Muscle of arm (tissue), 12 donors: Measurements from ENCODE around the gene RGS5. TPM values are rescaled to one million over a fixed set of nuclear protein-coding genes. Genes with fewer than 3 reads are reported as not detected.

ENCODE experiments used
- DNase-seq: peaks from one replicate; pipeline ENCODE4 v3.0.0-alpha.2; 2013
- polyA plus RNA-seq, 12 donors: library from polyadenylated mRNA; unstranded; fragments of 120-200 nt; gene quantifications; one replicate each; pipeline ENCODE4 v1.2.1, GENCODE V29; 2013; ENCODE audit not compliant: insufficient read length in 12 of 12

RGS5 gene
- polyA plus RNA-seq, 12 donors: 29.0 to 59.6 (median 40.5) TPM; not detected in 1

GRCh38 chr1:163155606-163156005 lies 47.1 kb downstream of the RGS5 start:
- DNase-seq: no peak

GRCh38 chr1:163148911-163149310 lies 53.8 kb downstream of the RGS5 start:
- DNase-seq: no peak

- no peak for DNase-seq
Observed at GRCh38 chr1:163147019-163147418, 55.7 kb downstream of the RGS5 start.

- DNase-seq: no peak
Observed at GRCh38 chr1:163145435-163145834, 57.3 kb downstream of the RGS5 start.

GRCh38 chr1:163144418-163144817 lies 58.3 kb downstream of the RGS5 start:
- DNase-seq: no peak

DNA sequence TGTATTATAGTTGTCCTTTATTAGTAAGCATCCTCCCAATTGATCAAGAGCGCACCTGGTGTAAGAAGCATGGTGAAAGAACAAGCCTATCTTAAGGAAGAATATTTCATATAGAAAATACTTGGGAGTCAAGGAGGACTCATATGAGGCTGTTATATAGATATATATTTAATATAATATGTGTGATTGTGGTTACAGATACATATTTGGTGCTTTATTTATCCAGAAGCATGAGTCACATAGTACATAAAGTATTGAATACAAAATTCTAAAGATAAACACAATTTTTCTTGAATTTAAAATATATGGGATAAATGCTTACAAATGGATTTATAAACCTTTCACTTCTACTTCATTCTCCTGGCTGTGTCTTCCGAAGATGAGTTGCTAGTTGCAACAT lies 60.6 kb downstream of the RGS5 start:
- DNase-seq: no peak

DNA sequence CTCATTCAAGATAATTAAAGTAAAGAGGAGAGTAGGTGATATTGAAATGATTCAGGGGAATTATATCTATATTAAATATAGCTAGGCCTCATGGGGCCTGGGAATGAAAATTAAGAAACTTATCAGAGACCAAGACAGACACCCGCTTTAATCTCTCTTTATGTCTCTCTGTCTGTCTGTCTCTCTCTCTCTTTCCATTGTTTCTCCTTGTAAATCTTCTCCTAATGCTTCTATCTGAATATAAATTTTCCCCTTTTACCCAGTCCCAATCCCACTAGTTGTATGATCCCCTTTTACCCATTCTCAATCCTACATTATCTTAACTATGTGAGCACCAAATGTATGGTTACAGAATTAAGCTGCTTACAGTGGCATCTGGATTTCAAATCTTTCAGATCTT lies 61.2 kb downstream of the RGS5 start:
- DNase-seq: no peak

DNA sequence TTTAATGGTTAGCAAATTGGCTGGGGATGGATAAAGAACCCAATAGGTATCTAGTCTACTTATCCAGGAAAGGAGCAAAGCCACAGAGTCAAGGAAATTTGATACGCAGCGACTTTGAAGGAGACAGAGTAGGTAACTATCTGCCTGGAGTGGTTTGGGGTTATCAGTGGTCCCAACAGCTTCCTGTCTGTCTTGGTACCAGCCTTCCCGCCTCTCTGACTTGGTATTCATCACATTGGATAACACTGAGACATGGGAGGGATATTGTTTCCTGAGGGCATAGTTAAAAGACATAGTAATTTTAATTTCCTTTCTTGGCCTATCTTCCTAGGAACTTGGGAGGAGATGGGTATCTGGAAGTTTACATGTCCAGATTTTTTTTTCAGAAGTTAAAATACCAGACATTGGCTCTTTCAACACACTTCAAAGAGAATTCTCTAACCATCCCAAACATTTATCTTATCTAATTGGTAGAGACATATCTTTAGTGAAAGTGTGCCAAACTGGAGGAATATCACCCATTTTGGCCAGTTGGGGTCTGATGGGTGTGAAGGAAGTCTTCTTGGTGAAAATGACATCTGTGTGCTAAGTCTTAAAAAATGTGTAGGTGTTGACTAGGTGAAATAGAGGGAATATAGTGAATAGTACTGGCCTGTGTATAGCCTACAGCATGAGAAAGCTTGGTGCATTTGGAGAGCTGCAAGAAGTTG lies 65.0 kb downstream of the RGS5 start:
- no peak for DNase-seq

- no peak for DNase-seq
Observed at GRCh38 chr1:163131981-163132380, 70.7 kb downstream of the RGS5 start.

GRCh38 chr1:163130225-163130856 lies 72.4 kb downstream of the RGS5 start:
- DNase-seq: no peak

DNA sequence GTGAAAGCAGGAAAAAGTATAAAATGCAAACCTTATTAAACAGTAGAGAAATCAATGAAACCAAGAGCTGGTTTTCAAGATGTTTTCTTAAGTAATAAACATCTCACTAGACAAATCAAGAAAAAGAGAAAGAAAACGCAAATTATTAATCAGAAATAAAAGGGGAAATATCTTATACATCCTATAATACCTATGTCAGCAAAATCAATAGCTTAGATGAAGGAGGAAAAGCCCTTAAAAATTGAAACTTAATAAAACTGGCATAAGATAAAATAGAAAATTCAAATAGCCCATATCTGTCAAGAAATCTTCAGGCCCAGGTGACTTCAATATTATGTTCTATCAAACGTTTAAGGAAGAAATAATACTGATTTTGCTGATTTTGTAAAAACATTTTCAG lies 74.4 kb downstream of the RGS5 start:
- DNase-seq: no peak

- no peak for DNase-seq
Observed at GRCh38 chr1:163124812-163125211, 77.9 kb downstream of the RGS5 start.

- no peak for DNase-seq
Observed at GRCh38 chr1:163120372-163120771, 82.3 kb downstream of the RGS5 start.

DNA sequence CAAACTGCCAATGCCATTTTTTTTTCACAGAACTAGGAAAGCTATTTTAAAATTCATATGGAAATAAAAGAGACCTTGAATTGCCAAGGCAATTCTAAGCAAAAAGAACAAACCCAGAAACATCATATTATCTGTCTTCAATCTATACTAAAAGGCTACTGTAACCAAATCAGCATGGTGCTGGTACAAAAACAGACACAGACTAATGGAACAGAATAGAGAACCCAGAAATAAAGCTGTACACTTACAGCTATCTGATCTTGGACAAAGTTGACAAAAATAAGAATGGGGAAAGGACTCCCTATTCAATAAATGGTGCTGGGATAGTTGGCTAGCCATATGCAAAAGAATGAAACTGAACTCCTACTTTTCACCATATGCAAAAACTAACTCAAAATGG lies 83.0 kb downstream of the RGS5 start:
- DNase-seq: no peak

GRCh38 chr1:163115887-163116286 lies 86.8 kb downstream of the RGS5 start:
- no peak for DNase-seq

DNA sequence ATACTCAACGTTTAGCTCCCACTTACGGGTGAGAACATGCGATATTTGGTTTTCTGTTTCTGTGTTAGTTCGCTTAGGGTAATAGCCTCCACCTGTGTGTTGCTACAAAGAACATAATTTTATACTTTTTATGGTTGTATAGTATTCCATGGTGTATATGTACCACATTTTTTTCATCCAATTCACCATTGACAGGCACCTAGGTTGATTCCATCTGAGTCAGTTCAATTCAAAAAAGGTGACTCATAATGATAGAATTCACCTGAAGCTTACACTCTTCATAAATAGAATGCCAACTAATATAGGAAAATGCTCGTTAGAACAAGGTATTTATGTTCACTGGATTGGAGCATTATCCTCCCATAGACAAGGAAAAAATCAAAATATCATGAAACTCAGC lies 95.1 kb downstream of the RGS5 start:
- no peak for DNase-seq

DNA sequence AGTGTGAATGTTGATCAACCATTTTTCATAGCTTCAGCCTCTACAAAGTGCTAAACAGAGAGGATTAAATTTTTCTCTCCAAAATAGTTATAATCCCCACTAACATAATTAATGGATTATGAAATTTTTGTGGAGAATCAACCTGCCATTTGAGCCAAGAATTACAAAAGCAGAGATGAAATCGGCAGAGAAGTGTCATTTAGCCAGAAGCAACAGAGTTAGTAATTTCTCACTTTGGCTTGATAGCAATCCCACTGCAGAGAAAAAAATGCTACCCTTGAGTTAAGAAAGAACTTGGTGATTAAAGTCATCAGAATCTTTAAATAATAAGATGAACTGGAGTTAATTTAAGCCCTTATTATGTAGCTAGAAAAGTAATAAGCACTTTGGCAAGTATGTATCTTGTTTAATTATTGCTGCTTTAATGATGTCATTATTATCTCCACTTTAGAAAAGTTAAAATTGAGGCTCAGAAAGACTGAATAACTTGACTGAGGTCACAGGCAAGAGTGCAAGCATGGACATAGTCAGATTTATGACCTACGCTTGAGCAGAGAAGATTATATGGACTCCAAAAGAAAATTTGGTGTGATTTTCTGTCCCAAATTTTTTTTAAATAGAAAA lies 96.2 kb downstream of the RGS5 start:
- no peak for DNase-seq

- no peak for DNase-seq
Observed at GRCh38 chr1:163104385-163105099, 98.2 kb downstream of the RGS5 start.

DNA sequence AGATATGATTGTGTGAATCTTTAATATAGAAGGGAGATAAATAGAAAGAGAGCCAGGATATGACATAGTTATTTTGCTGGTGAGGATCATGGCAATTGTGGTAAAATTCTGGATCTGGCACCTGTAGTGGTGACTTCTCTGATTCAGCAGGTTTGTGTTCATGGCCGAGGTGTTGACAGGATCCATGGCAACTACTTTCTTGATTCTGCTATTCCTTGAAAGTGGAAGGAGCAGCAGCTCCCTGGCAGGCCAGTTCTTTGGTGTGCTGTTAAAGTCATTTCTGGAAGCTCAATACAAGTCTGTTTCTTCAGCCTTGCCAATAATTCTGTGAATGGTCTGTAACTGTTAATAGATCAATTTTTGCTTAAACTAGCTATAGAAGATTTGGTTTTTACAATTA lies 100.1 kb downstream of the RGS5 start:
- DNase-seq: peak; percentile 4

DNA sequence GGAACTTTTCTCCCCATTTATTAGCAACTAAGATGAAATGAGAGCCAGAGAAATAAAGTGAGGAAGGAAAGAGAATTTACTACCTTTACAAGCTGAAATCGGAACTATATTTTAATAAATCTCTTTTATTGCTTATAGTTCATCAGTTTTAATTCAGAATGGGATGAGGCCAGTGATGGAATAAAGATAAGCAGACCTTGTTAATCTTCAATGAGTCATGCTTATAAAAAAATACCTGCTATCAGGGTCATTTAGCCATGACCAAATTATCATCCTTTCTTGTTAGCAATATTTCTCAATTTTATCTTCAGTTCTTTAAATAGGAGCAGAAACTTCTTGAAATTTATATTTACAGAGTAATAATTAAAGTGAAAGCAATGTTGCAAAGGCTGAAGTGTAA lies 107.5 kb downstream of the RGS5 start:
- no peak for DNase-seq

- no peak for DNase-seq
Observed at GRCh38 chr1:163094589-163094988, 108.1 kb downstream of the RGS5 start.

GRCh38 chr1:163094182-163094581 lies 108.5 kb downstream of the RGS5 start:
- no peak for DNase-seq

DNA sequence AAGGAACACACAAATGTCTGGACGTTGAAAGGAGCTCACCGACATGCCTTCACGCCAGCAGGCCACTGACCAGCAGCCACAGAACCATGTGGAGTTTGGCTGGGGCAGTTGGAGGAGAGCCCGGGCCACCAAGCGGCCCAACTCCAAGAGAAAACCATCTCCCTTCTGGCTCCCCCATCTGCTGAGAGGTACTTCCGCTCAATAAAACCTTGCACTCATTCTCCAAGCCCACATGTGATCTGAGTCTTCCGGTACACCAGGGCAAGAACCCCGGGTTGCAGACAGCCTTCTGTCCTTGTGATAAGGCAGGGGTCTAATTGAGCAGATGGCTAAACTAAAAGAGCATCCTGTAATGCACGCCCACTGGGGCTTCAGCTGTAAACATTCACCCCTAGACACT lies 109.1 kb downstream of the RGS5 start:
- no peak for DNase-seq
